Activated CD4-positive, CD25-positive, alpha-beta regulatory T cell treated with anti-CD3 and anti-CD28 coated beads, Interleukin-2, amount 50 U/mL, for 24 hours (primary cell): ENCODE results near the gene IKZF5.
A peak's percentile ranks its signal among the peaks of the same experiment; 100 is the strongest.

Experiments
- ATAC-seq, 2 donors: fragments of 150-1000 bp; cut with Tn5 transposase; one replicate each; pipeline ENCODE4 v1.10.0; 2021; ENCODE audit warnings: mild to moderate bottlenecking in 1 of 2, moderate library complexity in 1 of 2

IKZF5 gene

DNA sequence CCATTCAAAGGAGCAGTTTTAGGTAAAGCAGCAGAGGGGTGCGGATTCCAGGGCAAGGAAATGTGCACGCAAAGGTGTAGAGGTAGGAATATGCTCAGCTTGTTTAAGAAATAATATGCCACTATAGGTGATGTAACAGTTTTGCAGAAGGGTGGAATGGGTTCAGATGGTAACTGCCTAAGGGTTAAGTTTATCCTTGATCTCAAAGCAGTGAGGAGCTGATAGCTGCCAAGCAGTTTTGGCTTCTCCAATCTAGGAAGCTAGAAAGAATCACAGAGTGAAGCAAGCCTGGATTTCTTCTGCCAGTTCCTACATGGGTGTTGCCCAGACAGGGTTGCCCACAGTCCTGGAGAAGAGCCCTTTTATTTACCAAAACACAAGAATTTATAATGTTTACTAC is 6.2 kb upstream of the IKZF5 start:
- no peak for ATAC-seq

DNA sequence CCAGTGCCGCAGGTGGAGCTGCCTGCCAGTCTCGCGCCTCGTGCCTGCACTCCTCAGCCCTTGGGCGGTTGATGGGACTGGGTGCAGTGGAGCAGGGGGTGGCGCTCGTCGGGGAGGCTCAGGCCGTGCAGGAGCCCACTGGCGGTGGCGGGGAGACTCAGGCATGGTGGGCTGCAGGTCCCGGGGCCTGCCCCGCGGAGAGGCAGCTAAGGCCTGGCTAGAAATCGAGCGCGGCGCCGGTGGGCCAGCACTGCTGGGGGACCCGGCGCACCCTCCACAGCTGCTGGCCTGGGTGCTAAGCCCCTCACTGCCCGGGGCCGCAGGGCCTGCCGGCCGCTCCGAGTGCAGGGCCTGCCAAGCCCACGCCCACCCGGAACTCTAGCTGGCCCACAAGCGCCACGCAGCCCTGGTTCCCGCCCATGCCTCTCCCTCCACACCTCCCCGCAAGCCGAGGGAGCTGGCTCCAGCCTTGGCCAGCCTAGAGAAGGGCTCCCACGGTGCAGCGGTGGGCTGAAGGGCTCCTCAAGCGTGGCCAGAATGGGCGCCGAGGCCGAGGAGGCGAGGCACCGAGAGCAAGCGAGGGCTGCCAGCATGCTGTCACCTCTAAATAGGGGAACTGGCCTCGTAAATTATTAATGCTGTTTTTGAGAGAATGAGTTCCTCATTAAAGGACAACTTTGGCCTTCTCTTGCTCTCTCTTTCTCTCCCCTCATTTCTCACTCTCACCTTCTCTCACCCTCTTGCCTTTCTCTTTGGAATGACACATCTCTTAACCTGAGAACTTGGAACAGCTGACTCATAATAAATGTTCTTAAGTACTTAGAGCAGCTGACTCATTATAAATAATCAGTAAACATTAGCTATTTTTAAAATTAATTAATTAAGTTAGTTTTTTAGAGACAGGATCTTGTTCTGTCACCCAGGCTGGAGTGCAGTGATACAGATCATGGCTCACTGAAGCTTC is 5.1 kb upstream of the IKZF5 start:
- peak in 1 of 2 donors; percentile 48 for ATAC-seq

DNA sequence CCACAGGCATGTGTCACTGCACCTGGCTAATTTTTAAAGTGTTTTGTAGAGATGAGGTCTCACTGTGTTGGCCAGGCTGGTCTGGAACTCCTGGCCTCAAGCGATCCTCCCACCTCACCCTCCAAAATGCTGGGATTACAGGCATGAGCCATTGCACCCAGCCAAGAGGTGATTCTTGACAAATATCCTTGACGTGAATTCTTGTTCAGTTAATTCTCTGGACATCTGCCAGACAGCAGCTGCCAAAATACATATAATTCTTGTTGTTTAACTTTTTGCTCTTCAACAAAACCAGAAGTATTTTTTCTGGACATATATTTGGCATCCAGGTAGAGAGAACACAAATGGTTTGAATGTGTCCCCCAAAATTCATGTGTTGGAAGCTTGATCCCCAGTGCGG is 3.4 kb upstream of the IKZF5 start:
- ATAC-seq, result no peak

DNA sequence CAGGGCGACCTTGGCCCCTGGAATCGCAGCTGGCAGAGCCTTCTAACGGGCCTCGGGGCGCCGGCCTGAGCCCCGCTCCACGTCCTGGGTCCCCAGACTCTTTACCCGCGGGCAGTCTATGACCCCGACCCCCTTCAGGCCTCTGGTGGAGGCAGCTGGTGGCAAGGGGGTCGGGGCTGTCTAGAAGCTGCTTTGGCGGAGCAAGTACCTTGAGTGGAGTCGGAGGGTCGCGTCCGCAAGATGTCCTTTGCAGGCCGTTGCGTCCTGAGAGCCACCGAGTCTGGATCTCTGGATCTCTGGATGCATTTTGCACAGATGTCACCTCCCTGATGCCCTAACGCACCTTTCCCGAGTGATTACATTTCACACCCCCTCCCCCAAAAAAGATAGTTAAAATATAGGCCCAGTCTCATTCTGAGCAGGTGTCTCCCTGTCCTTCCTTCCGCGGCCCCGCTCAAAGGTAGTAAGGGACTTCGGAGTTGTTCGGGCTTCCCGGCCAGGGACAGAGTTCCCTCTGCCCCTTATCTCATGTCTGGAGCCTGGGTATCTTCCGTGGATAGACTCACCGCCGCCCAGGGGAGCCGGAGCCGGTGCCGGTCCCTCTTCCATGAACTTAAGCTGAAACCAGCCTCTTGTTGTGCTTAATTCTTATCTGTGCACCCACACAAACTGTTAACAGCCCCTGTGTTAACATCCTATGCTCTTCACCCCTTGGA is 668 bp upstream of the IKZF5 start:
- no peak for ATAC-seq

DNA sequence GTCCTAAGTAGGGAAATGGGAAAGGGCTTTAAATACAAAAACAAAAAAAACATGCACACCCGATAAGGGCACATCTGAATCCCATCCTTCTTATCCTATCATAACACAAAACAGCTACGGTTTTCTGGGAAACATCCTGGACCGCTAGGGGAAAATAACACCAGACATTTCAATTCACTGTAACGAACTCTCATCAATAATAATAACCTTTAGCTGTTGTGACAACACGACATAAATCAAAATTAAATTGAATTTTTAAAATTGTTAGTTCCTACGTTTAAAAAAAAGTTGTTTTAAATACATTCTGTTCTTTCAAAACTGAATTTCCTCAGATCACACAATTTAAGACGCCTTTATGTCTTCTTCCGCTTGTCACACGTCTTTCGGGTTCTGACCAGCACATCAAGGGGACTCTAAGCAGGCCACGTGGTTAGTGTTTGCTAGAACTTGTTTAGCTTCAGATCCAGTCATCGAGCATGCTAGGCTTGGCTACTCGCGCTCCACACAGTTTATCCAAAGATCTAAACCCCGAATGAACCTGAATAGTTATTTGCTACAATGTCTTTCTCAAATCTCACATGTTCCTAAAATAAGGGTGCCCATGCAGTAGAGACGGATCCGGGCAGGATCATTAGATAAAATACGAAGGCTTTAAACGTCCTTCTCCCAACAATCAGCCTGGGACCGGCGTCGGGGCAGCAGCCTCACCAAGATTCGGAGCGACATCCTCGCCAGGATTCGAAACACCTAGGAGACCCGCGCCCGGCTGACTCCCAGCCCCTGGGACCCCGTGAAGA is 839 bp downstream of the IKZF5 start:
- ATAC-seq, result peak; percentile 46 to 53

DNA sequence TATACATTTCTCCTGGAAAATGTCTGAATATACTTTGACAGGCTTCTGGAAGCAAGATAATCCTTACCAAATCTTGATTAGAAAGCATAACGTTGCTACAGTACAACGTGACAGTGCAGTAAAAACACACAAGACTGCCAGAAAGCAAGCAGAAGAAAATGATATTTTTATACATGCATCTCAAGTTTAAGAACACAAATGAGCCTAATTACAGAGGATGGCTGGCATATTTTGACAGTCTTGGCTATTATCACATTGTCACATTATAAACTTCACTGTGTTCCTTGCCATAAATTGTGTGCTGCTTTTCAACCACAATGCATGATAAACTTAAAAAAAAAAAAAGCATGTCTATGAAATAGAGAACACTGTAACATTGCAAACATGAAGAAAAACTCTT is 4.3 kb downstream of the IKZF5 start:
- ATAC-seq, result no peak

DNA sequence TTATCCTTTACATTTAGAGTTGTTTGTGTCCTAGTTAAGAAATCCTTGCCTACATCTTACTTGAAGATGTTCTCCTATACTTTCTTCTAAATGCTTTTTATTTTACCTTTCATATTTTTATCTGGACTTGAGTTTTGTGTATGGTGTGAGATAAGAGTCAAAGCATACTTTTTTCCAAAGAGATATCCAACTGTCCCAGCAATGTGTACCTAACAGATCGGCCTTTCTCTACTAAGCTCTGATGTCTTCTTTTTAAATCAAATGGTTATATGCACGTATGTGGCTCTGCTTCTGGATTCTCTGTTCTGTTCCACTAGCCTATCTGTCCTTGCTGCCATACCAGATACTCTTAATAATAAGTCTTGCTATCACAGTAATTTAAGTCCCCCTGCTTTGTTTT is 7.2 kb downstream of the IKZF5 start:
- ATAC-seq, result no peak

DNA sequence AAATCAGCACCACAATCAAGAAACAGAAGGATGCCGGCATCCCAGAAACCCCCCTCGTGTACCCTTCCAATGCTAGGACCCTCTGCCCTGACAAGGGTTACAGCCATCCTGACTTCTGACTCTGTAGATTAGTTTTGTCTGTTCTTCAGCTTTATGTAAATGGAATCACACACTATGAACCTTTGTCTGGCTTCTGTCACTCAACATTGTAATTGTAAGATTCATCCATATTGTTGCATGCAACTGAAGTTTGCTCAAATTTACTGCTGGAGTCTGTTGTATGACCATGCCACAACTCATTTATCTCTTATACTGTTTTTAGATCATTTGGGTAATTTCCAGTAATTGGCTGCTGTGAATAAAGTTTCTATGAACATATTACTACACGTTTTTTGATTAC is 8.4 kb downstream of the IKZF5 start:
- peak; percentile 28 to 49 for ATAC-seq

DNA sequence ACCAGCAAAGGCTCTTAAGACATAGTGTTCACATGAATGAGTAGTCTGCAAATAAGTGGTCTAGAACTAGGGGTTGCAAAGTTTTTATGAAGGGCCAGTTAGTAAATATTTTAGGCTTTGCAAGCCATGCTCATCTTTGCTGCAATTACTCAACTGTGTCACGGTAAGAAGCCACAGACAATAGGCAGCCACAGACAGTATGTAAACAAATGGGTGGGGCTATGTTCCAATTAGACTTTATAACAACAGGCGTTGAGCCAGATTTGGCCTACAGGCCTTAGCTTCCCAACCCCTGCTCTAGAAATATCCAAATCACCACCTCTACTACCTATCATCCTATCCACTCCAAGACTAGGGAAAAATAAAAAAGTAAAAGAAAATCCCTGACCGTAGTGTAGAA is 9.2 kb downstream of the IKZF5 start:
- ATAC-seq, result no peak

DNA sequence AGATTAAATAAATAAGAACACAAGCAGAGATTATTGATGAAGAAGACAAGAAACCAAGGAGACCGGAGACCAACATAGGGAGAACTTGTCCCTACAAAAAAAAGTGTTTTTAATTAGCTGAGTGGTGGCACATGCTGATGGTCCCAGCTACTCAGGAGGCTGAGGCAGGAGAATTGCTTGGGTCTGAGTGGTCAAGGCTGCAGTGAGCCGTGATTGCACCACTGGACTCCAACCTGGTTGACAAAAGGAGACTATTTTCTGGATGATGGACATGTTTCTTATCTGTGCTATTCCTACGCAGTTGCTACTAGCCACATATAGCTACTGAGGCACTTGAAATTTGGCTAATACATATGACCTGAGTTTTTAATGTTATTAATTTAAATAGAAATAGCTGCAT is 9.7 kb downstream of the IKZF5 start:
- ATAC-seq, result no peak

DNA sequence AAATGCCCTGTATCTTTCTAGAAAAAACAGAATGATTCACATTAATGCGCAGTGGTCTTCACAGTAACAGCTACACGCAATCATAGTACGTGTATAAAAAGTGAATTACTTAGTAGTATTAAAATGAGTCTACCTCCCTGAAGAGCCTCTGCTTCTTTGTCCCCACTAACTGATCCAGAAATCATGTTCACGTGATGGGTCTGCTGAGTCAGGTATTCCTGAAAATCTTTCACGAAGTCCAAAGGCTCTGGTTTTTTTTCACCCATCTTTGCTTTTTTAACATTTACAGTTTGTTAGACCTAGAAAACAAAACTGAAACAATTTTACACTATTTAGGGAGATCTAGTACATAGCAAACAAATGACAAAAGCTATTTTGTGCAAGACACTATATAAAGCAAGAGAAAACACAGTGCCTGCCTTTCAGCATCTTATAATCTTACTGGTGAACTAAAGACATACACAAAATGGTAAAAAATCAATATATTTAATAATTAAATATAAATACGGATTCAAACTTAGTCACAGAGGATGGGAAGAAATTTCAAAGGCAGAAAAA is 10.2 kb downstream of the IKZF5 start:
- ATAC-seq, result no peak

DNA sequence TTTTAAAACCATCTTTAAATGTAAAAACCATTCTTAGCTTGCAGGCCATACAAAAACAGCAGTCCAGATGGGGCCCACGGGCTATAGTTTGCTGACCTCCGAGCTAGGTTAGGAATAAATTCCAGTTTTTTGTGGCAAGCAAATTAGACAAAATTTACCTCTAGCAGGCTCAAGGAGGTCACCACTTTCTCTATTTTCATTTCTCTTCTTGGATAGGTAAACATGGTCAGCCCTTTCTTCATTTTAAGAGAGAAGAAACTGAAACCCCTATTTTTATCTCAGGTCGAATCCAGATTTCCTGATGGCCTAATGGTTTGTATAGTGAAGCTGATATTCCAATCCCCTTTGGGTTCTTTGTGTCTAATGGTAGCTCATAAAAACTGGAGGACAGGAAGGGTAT is 10.7 kb downstream of the IKZF5 start:
- ATAC-seq, result no peak

DNA sequence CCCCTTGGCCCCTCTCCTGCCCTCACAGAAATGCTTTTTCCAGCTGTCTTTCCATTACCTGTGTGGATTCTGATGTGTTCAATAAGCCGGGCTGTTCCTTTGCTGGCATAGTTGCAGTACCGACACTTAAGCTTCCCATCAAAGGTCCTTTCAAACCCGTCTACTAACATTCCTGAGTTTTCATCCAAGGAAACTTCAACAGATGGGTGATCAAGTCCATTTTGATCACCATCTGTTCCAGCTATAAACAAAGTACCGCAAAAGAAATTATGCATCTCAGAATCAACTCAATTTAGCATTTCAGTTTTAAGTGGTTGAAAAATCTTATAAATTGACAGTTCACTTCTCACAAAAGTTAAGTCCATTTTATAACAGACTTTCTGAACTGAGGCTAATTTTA is 12.7 kb downstream of the IKZF5 start:
- no peak for ATAC-seq

DNA sequence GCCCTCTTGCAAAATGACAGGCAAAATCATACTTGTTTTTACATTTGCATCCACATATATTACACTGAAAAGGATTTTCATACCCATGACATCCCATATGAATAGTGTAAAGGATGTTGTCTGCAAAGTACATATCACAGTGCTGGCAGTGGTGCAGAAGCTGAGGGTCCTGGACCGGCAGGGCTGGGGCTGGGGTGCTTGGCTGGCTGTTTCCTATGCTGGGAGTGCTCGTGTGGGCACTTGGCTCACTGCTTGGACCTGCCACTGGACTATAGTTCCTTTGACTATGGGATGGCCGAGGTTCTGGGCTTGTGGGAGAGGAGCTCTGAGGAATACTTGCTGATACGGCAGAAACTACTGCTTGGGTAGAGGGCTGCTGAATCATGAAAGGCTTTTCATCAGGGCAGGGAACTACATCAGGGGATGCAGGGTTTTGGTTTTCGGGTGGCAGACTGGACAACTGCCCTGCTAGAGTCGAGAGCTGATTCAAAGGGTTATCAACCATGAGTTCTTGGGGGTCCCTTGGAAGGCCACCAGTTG is 14.7 kb downstream of the IKZF5 start:
- ATAC-seq, result no peak

DNA sequence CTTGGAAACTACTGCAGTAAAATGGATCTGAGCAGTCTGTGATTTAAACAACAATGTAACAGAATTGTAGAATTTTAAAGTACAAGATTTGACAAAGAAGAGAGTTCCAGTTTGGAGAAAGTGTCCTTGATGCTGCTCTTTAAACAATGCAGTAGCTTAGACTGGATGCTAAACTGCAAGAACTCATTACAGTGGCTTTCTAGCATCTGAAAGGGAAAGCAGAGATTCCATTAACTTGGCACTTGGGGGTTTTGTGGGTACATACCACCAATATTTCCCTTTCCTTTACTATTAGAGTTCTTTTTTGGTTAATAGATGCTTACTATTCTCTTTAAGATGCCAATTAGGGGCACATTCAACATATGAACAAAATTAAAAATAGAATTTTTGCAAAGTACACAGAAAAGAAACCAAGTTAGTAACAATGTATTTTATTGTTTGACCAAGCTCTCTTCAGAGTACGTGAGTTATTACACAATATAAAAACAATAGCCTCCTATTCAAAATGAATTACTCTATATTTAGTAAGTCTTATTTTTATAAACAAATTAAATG is 16.5 kb downstream of the IKZF5 start:
- no peak for ATAC-seq

DNA sequence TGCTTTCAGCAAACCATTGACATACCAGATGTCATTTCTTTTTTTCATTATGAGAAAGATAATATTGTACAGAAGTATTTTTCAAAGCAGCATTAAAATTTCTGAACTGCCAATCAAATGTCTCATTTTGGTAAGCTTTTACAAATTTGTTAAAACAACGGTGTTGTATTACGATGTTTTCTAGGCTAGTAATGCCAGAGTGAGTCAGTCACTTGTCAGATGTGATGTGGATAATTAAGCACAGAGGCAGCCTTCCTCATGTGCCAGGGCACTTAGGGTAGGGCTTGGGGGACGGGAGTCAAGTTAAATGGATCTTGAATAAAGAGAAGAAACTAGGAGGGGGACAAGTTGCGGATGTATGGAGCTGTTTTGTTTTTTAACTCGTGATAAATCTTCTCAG is 18.3 kb downstream of the IKZF5 start:
- ATAC-seq, result no peak

DNA sequence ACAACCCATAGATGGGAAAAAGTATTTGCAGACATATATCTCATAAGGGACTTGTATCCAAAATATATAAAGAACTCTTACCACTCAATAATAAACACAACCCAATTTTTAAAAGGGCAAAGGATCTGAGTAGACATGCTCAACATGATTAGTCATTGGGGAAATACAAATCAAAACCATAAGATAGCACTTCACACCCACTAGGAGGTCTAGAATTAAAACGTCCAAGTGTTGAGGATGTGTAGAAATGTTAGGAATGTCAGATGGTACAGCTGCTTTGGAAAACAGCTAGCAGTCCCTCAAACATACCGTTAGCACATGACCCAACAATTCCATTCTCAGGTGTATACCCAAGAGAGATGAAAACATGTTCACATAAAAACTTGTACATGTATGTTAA is 20.1 kb downstream of the IKZF5 start:
- ATAC-seq, result no peak

DNA sequence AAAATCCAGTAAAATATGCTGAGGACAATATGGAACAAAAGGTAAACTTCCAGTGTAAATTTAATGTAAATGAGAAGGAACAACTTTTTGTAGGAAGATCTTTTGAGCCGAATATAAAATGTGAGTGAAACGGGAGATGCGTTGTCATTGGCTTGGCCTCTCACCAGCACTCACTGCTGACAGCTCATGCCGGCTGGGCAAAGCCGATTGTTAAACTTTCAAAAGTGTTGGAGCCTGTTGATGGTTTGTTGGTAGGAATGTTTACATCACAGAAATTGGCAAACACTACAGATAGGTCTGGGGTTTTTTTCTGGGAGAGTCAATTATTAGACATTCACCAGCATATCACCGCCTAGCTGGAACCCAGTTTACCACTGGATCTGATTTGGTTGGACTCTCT is 22.3 kb downstream of the IKZF5 start:
- no peak for ATAC-seq

DNA sequence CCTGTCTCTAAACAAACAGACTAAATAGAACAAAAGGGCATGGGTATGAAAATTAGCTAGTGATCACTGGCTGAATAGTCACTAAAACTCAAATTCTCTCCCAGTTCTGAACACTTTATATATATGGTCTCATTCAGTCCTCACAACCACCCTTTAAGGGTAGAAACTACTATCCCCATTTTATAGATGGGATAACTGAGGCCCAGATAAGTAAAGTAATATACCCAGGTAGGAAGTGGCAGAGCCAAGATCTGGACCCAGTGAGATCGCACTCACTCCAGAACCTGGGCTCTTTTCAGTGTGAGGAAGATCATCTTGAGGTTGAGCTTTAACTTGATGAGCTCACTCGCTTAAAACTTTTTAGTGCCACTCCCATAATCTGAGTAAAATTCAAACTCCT is 23.9 kb downstream of the IKZF5 start:
- no peak for ATAC-seq

DNA sequence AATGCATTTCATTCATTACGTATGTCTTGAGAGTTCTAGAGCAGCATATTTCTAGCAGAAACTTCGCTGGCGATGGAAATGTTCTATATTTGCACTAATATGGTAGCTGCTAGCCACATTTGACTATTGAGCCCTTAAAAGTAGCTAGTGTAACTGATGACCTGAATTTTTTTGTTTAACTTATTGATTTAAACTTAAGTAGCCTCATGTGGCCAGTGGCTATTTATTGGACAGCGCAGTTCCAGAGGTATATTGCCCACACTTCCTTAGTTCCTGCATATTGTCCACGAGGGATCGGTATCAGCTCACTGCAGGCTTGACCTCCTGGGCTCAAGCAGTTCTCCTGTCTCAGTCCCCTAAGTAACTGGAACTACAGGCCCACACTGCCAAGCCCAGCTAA is 24.7 kb downstream of the IKZF5 start:
- no peak for ATAC-seq

DNA sequence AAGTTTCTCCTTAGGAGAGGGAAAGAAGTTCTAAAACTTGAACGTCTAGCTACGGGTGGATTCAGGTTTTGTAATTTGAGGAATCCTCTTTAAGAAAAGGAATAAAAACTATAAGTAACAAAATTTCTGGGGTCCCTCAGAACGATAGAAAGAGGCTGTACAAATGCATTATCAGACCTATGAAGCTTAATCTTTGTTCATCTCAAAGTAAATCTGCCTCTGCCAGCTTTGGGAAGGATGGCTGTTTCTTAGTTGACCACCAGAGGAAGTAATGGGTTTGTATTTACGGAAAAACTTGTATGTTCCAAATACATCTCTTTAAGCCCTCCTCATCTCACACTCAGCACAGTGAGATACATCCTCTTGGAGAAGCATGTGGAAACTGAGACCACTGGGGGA is 27.5 kb downstream of the IKZF5 start:
- ATAC-seq, result no peak
